Endothelial cell of umbilical vein (primary cell): ENCODE results near the gene PDCD2L.

ENCODE experiments used
- CTCF ChIP-seq, 2 donors: IDR thresholded peaks; 1 replicate in 1 of 2; 2 replicates in 1 of 2; pipeline ENCODE4 v1.5.1; 2011; ENCODE audit warnings: low read length in 2 of 2, mild to moderate bottlenecking in 2 of 2, moderate library complexity in 2 of 2, control low read depth in 1 of 2, inconsistent platforms in 1 of 2, low read depth in 1 of 2; ENCODE audit not compliant: insufficient read depth in 1 of 2; ENCODE audit errors: extremely low read depth in 1 of 2
- EZH2 ChIP-seq: IDR thresholded peaks from 2 replicates; pipeline ENCODE4 v1.6.1; 2012; ENCODE audit warnings: borderline replicate concordance, low read depth, mild to moderate bottlenecking, moderate library complexity, low read length, inconsistent platforms; ENCODE audit not compliant: severe bottlenecking
- FOS ChIP-seq: IDR thresholded peaks from 2 replicates; pipeline ENCODE4 v1.6.1; 2011; ENCODE audit warnings: mild to moderate bottlenecking, low read length, moderate library complexity, borderline replicate concordance; ENCODE audit not compliant: insufficient read depth
- JUN ChIP-seq: IDR thresholded peaks from 2 replicates; pipeline ENCODE4 v1.6.1; 2011; ENCODE audit warnings: borderline replicate concordance, low read depth; ENCODE audit not compliant: insufficient read length, insufficient read depth
- MYC ChIP-seq: IDR thresholded peaks from one replicate; pipeline ENCODE4 v1.6.1; 2011; ENCODE audit warnings: mild to moderate bottlenecking, low read depth, low read length
- POLR2A ChIP-seq: IDR thresholded peaks from 2 replicates; pipeline ENCODE4 v1.6.1; 2012; ENCODE audit warnings: low read depth, mild to moderate bottlenecking, control low read depth, low read length
- POLR2AphosphoS5 ChIP-seq: IDR thresholded peaks from 2 replicates; pipeline ENCODE4 v1.6.1; 2012; ENCODE audit warnings: low read depth, mild to moderate bottlenecking, control low read depth, low read length, moderate library complexity; ENCODE audit not compliant: insufficient read depth

DNA sequence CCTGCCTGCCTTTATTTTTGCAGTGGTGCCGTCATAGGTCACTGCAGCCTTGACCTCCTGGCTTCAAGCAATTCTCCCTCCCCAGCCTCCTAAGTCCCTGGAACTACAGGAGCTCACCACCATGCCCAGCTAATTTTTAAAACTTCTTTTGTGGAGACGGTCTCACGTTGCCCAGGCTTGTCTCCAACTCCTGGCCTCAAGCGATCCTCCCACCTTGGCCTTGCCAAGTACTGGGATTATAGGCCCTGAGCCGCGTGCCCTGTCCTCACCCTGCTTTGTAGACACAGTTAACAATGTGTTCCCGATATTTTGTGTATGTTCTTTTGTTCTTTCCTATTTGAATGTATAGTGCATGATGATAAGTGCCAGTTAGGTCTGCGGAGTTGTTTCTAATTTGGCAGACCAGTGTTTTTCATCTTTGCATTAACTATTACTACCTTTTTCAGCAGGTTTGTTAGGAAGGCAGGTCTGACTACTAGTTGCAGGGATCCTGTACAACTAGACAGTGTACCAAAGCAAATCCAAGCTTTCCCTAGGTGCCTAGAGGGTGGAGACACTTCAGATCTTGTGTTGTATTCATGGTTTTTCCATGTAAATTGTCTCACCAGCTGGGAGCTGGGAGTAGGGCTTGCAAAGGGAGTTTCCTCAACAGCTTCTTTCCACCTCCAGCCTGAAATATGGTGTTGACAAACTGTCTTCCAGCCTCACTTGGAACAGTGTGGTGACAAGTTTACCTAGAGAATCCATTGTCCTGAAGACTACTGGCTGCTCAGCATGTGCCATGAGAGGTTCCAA lies 67.9 kb downstream of the PDCD2L start:
- TF ChIP-seq EZH2 (no peak), POLR2A (no peak), CTCF (IDR thresholded peaks at IDR 0.05; ENCODE audit: extremely low read depth in 1 of 2, insufficient read depth in 1 of 2, low read depth in 1 of 2, low read length in 2 of 2) (no peak), MYC (no peak), POLR2AphosphoS5 (no peak), FOS (no peak), JUN (no peak)
